Mucosa of rectum (tissue), 2 donors: ENCODE data around the gene SCMH1.

Experiments used
- H3K27ac ChIP-seq, 2 donors: one replicate each; pipeline ENCODE4 v1.7.0; 2013; ENCODE audit warnings: inconsistent platforms in 2 of 2, low read depth in 2 of 2, low read length in 2 of 2
- H3K27me3 ChIP-seq, 2 donors: one replicate each; pipeline ENCODE4 v1.7.0; 2013; ENCODE audit warnings: low read length in 2 of 2; ENCODE audit not compliant: control insufficient read depth in 2 of 2, insufficient read depth in 2 of 2
- H3K36me3 ChIP-seq, 2 donors: one replicate each; pipeline ENCODE4 v1.7.0; 2013; ENCODE audit warnings: low read length in 2 of 2; ENCODE audit not compliant: control insufficient read depth in 2 of 2, insufficient read depth in 2 of 2
- H3K4me1 ChIP-seq, 2 donors: one replicate each; pipeline ENCODE4 v1.7.0; 2013; ENCODE audit warnings: low read length in 2 of 2, mild to moderate bottlenecking in 1 of 2; ENCODE audit not compliant: control insufficient read depth in 2 of 2, insufficient read depth in 2 of 2
- H3K4me3 ChIP-seq, 2 donors: one replicate each; pipeline ENCODE4 v1.7.0; 2013; ENCODE audit warnings: low read length in 2 of 2
- H3K9ac ChIP-seq, 2 donors: one replicate each; pipeline ENCODE4 v1.7.0; 2013; ENCODE audit warnings: low read length in 2 of 2, low read depth in 1 of 2, mild to moderate bottlenecking in 1 of 2
- H3K9me3 ChIP-seq, 2 donors: one replicate each; pipeline ENCODE4 v1.7.0; 2013; ENCODE audit warnings: low read length in 2 of 2; ENCODE audit not compliant: control insufficient read depth in 2 of 2
- donor health status: healthy.
- donor health status: Normal muscosa, but diverticular disease.

SCMH1 gene

DNA sequence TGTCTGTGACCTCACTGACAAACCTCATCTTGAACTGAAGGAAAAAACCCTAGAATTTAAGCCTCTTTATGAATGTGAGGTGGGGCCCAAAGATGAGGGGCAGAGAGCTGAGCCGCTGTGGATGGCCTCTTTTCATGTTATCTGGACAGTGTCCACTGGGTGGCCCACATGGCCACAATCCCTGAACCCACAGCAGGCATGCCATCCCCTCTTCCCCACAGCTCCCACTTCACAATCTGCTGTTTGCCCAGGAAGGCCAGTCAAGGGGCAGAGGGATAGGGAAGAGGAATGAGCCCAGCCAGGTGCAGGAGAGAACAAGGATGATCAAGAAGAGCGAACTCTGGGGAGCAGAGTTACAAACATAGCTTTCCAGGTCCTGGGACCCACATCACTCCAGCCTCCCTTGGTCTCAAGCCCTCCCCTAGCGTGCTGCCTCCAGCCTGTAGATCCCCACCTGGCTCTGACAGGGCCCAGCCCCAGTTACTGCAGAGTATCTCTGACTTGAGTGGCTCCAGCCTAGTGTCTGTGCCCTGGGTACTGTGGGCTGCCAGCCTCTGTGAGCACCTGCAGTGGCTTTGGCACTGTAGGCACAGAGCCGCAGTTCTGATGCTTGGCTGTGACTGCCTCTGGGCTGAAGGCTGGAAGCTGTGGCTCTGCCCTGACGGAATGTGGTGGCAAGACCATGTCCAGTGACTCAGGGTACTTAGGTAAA lies 218.7 kb downstream of the SCMH1 start:
- Histone ChIP-seq H3K9me3 (no peaks in the 10 kb centered on the region), H3K4me3 (no peak overlapping the region), H3K4me1 (peaks cover 3 to 8% of the 10 kb centered on the region in 2 donors), H3K36me3 (peaks cover 14 to 23% of the 10 kb centered on the region in 2 donors), H3K27ac (no peak overlapping the region), H3K9ac (no peak overlapping the region), H3K27me3 (no peaks in the 10 kb centered on the region)

DNA sequence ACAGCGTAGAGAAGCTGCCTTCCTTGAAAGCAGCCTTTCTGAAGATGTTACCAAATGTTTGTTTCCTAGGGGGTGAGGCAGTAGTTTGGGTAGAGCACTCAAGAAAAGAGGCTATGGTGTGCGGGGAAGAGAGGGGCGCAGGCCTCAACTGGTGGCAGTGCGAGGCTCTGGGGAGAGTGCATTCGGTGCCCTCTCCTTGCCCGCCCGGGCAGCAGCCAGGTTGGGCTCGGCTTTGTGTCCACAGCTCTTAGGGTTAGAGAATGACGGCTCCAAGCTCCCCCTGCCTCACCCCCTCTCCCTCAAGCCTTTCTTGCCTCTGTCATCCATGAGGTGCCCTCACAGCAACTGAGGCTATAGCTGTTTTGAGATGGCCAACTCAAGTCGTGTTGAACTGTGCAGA lies 219.7 kb downstream of the SCMH1 start:
- Histone ChIP-seq H3K9me3 (no peaks in the 10 kb centered on the region), H3K27ac (no peak overlapping the region), H3K4me3 (no peak overlapping the region), H3K36me3 (peaks cover 4 to 16% of the 10 kb centered on the region in 2 donors), H3K27me3 (no peaks in the 10 kb centered on the region), H3K9ac (no peak overlapping the region), H3K4me1 (peaks cover 3 to 8% of the 10 kb centered on the region in 2 donors)

DNA sequence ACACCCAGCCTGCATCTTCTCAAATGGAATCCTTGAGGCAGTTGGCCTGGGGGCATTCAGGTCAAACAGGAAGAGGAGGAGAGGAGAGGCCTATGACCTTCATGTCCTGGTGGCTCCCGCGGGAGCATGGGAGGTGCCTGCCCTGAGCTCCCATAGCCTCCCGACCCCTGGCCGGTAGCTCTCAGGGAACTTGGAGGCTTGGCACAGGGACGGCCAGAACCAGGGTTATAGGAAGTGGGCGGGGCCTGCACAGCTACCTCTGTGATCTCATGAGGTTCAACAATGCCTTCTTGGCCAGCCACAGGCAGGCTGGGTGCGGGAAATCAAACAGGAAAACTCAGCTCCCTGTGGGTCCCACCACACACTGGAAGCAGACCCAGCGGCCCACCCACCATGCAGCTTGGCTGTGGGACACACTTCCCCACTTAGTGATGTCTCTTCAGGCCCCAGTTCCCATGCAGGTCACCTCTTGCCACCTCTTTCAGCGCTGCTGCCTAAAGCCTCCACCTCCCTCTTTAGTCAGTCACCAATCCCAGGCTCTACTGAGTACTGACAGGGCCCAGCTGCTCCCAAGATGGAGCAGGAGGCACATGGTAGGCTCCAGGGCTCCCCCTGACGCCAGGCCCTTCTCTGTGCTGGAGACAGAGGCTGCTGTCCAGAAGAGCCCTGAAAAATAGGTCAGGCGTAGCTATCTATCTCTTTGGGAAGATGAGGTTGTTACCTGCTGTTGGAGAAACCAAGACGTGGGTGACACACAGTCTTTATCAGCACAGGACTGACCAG lies 220.4 kb downstream of the SCMH1 start, which contains the start of gene SLFNL1:
SLFNL1 (minus strand) TSS at position 200 of the 783 bp plus-strand sequence. CDS start 1,065 bp downstream, outside the sequence.
- Histone ChIP-seq H3K9me3 (no peaks in the 10 kb centered on the region), H3K4me3 (no peak within 1 kb of the TSS), H3K27ac (no peak within 1 kb of the TSS), H3K4me1 (peaks cover 3 to 8% of the 10 kb centered on the region in 2 donors), H3K27me3 (no peaks in the 10 kb centered on the region), H3K9ac (no peak within 1 kb of the TSS), H3K36me3 (peaks cover 4 to 14% of the 10 kb centered on the region in 2 donors)

DNA sequence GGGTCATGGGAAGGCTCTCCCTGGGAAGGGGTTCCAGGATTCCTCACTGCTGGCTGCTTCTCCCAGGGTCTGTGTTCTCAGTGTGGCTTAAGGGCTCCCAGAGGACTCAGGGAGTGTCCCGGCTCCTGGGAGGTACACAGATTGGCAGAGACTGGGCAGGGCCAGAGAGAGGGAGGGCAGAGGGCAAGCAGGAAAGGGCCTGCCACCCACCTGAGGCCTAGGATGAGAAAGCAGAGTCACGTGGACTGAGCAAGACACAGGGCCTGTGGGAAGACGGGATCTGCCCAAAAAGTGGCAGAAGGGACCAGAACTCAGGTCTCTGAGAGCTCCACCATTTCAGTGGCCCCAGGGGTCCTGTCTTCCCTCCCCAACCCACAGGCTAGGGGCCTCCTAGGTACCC lies 221.5 kb downstream of the SCMH1 start:
- Histone ChIP-seq H3K36me3 (peaks cover 0 to 11% of the 10 kb centered on the region in 2 donors), H3K4me3 (no peak overlapping the region), H3K9ac (no peak overlapping the region), H3K4me1 (peaks cover 3 to 8% of the 10 kb centered on the region in 2 donors), H3K9me3 (no peaks in the 10 kb centered on the region), H3K27ac (no peak overlapping the region), H3K27me3 (no peaks in the 10 kb centered on the region)

DNA sequence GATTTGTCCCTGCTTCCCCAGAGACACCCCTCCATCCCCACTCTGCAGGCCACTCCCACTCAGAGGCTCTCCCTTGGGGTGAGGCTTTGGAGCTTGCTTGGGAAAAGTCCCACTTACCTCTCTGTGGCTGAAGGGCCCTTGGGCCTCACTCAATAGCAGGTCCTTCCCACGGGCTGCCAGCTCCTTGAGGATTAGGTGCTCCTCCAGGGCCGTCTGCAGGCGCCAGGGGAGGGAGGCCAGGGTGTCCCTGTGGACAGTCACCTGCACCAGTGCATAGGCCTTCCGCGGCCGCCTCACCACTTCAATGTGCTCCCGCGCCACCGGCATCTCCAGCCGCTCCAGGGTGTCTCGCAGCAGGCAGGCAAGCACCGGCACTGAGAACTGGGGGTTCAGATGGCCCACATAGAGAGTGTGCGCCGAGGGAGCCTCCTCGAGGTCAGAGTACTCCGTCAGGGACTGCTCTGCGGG lies 222.0 kb downstream of the SCMH1 start:
- H3K36me3 ChIP-seq, result peaks cover 2 to 8% of the 10 kb centered on the region in 2 donors
- no peak overlapping the region for H3K4me3 ChIP-seq
- no peaks in the 10 kb centered on the region for H3K27me3 ChIP-seq
- no peaks in the 10 kb centered on the region for H3K9me3 ChIP-seq
- peaks cover 3 to 8% of the 10 kb centered on the region in 2 donors for H3K4me1 ChIP-seq
- no peak overlapping the region for H3K9ac ChIP-seq
- no peak overlapping the region for H3K27ac ChIP-seq

DNA sequence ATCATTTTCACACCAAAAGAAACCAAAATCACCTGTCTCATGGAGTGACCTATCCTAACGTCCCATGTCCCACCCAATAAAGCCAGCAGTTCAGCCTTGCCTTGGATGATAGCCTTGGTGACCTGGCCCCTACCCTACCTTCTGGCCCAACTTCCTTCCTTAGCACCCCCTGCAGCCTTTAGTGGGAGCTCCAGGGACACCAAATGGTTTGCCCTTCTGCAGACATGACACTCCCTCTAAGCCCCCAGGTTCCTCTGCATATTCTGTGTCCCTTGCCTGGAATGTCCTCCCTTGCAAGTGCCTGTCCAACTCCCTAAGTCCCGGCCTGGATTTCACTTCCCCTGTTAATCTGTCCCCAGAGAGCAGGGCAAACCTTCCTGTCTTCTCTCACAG lies 222.8 kb downstream of the SCMH1 start:
- Histone ChIP-seq H3K36me3 (peaks cover 2 to 7% of the 10 kb centered on the region in 2 donors), H3K4me3 (no peak overlapping the region), H3K4me1 (peaks cover 3 to 8% of the 10 kb centered on the region in 2 donors), H3K9me3 (no peaks in the 10 kb centered on the region), H3K9ac (no peak overlapping the region), H3K27ac (no peak overlapping the region), H3K27me3 (no peaks in the 10 kb centered on the region)

DNA sequence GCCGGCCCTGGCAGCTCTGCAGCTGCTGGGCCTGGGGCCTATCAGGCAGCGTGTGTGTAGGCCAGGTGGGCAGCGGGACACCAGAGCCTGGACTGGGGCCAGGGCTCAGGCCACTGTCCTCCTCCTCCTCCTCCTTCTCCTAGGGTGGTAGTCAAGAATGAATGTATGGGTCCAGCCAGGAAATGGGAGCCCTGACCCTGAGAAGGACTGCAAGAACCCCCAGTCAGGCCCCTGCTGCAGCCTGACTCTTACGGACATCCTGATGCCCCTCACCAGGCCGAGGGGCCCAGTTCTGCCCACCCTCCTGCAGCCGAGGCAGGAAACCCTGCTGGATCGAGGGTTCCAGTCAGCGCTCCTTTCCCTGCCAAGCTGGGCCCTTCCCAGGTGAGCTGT lies 224.1 kb downstream of the SCMH1 start:
- no peak overlapping the region for H3K9ac ChIP-seq
- H3K36me3 ChIP-seq, result peaks cover 2 to 7% of the 10 kb centered on the region in 2 donors
- H3K4me3 ChIP-seq, result no peak overlapping the region
- H3K9me3 ChIP-seq, result no peaks in the 10 kb centered on the region
- no peak overlapping the region for H3K27ac ChIP-seq
- no peaks in the 10 kb centered on the region for H3K27me3 ChIP-seq
- peaks cover 3 to 8% of the 10 kb centered on the region in 2 donors for H3K4me1 ChIP-seq

DNA sequence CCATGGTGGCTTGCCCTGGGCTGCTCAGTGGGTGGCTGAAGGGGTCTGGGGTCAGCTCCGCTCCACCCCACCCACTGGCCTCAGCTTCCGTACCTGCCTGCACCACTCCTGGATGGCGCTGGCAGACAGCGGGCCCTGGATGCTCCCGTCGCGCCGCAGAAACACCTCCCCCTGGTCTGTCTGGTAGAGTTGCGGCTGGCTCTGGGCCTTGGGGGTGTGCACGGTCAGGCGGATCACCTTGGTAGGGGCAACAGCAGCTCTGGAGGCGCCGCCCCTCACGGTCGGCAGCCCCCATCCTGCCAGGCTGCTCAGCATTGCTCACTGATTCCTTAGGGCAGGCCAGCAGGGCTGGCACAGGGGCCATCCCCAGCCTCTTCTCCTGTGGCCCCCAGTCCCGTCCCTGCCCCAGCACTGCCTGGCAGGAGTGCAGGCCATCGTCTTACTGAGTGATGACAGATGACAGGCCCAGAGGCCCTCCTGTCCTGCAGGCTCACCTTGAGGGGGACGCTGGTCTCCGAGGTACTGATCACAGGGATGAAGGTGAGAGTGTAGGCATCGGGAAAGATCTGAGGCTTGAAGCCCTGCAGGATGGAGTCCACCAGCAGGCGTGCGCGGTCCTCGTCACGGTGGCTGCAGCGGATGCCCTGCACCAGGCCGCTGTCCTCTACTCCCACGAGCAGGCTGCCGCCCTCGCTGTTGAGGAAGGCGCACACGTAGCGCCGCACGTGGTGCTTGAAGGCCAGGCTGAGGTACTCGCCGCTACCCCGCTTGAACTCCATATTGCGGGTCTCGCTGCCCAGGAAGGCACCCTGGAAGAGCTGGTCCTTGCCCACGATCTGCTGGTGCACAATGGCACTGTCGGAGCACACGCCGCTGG lies 224.7 kb downstream of the SCMH1 start:
- Histone ChIP-seq H3K4me3 (no peak overlapping the region), H3K27ac (no peak overlapping the region), H3K27me3 (no peaks in the 10 kb centered on the region), H3K9ac (no peak overlapping the region), H3K36me3 (peaks cover 2 to 9% of the 10 kb centered on the region in 2 donors), H3K4me1 (peaks cover 3 to 8% of the 10 kb centered on the region in 2 donors), H3K9me3 (no peaks in the 10 kb centered on the region)

DNA sequence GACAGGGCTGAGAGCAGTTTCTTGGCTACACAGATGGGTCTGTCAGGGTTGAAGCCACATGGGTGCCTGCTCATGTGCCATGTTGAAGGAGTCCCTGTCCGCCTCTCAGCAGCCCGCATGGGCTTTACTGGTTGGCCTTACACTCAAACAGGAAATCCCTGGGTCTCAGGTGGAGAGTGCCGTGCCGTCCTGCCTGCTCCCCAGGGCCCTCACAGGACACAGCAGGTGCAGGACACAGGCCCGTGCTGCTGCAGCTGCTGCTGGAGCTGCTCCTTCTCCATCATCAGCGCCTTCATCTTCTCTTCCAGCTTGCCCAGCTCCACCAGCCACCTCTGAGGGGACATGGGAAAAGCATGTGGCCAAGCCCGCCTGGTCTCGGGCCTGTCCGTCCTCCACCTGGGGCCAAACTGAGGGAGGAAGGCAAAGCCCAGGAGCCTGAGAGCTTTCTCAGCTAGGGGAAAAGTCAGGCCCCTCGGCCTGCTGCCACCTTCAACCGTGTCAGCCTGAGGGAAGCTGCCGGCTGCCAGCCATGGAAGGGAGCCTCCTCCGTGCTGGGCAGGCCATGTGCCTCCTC lies 226.1 kb downstream of the SCMH1 start:
- Histone ChIP-seq H3K36me3 (peaks cover 9 to 20% of the 10 kb centered on the region in 2 donors), H3K27ac (no peak overlapping the region), H3K4me3 (no peak overlapping the region), H3K27me3 (no peaks in the 10 kb centered on the region), H3K9me3 (no peaks in the 10 kb centered on the region), H3K9ac (no peak overlapping the region), H3K4me1 (peaks cover 3% of the 10 kb centered on the region in 2 donors)
